HG02623 (cell line): Measurements from ENCODE around the gene KRT74.

ENCODE experiments used
- ATAC-seq: cut with Tn5 transposase; IDR thresholded peaks from one replicate; pipeline ENCODE4 v1.9.1; 2021; ENCODE audit warnings: moderate library complexity; ENCODE audit not compliant: unreplicated experiment

KRT74 gene

GRCh38 chr12:52573743-52574142 lies at the start of gene KRT74:
KRT74 (minus strand) TSS chr12:52573843; CDS start chr12:52573777, 66 bp downstream.
- no peak for ATAC-seq

GRCh38 chr12:52622349-52622748 lies 48.7 kb upstream of the KRT74 start:
- no peak for ATAC-seq

- no peak for ATAC-seq
These were observed 45.2 kb upstream of the KRT74 start for GRCh38 chr12:52618866-52619265.

GRCh38 chr12:52618216-52618615 lies 44.6 kb upstream of the KRT74 start, which contains the start of gene KRT73:
KRT73 (minus strand) TSS chr12:52618559; CDS start chr12:52618524, 35 bp downstream.
- ATAC-seq = no peak

GRCh38 chr12:52617403-52617785 lies 43.8 kb upstream of the KRT74 start:
- no peak for ATAC-seq

- no peak for ATAC-seq
These were observed 43.2 kb upstream of the KRT74 start for GRCh38 chr12:52616680-52617402.

- no peak for ATAC-seq
These were observed 42.3 kb upstream of the KRT74 start for GRCh38 chr12:52615912-52616311.

- ATAC-seq = no peak
These were observed 41.7 kb upstream of the KRT74 start for GRCh38 chr12:52615208-52615868.

GRCh38 chr12:52614381-52615207 lies 41.0 kb upstream of the KRT74 start:
- ATAC-seq = no peak

- no peak for ATAC-seq
These were observed 39.9 kb upstream of the KRT74 start for GRCh38 chr12:52613384-52614030.

- no peak for ATAC-seq
These were observed 39.1 kb upstream of the KRT74 start for GRCh38 chr12:52612431-52613383.

- ATAC-seq = no peak
These were observed 37.4 kb upstream of the KRT74 start for GRCh38 chr12:52611080-52611468.

GRCh38 chr12:52608826-52609630 lies 35.4 kb upstream of the KRT74 start:
- no peak for ATAC-seq

- ATAC-seq = no peak
These were observed 34.5 kb upstream of the KRT74 start for GRCh38 chr12:52608161-52608560.

- ATAC-seq = no peak
These were observed 33.7 kb upstream of the KRT74 start for GRCh38 chr12:52607314-52607713.

- no peak for ATAC-seq
These were observed 33.1 kb upstream of the KRT74 start for GRCh38 chr12:52606581-52607218.

- ATAC-seq = no peak
These were observed 32.5 kb upstream of the KRT74 start for GRCh38 chr12:52606096-52606495.

GRCh38 chr12:52605542-52605941 lies 31.9 kb upstream of the KRT74 start:
- ATAC-seq = no peak

GRCh38 chr12:52604859-52605258 lies 31.2 kb upstream of the KRT74 start:
- ATAC-seq = no peak
